Activated CD4-positive, alpha-beta memory T cell treated with anti-CD3 and anti-CD28 coated beads for 36 hours (primary cell): ENCODE data around the gene SPTBN1. TPM values are rescaled to one million over a fixed set of nuclear protein-coding genes. Genes with fewer than 3 reads are reported as not detected.

Source experiments
- CTCF ChIA-PET: fragments of 350-600 bp; sonication (Branson Sonifier 250); formaldehyde crosslinking; loops from one replicate; lab custom pipeline; 2021; ENCODE audit warnings: antibody characterized with exemption, inconsistent platforms; lab: Charles Lee
- POLR2A ChIA-PET: fragments of 350-600 bp; sonication (Branson Sonifier 250); formaldehyde crosslinking; loops from one replicate; lab custom pipeline; 2021; ENCODE audit warnings: antibody characterized with exemption; lab: Charles Lee
- DNase-seq: peaks from one replicate; pipeline ENCODE4 v3.0.0-alpha.2; 2020
- H3K27ac Mint-ChIP-seq: one replicate; pipeline ENCODE4 v1.8.0; 2021; ENCODE audit warnings: mixed read lengths
- H3K27me3 Mint-ChIP-seq: one replicate; pipeline ENCODE4 v1.8.0; 2021; ENCODE audit warnings: mixed read lengths
- H3K36me3 Mint-ChIP-seq: one replicate; pipeline ENCODE4 v1.8.0; 2021; ENCODE audit warnings: mixed read lengths
- H3K4me1 Mint-ChIP-seq: one replicate; pipeline ENCODE4 v1.8.0; 2021; ENCODE audit warnings: low read depth, mixed read lengths
- H3K4me3 Mint-ChIP-seq: one replicate; pipeline ENCODE4 v1.8.0; 2021; ENCODE audit warnings: mild to moderate bottlenecking, mixed read lengths
- H3K9me3 Mint-ChIP-seq: one replicate; pipeline ENCODE4 v1.8.0; 2021; ENCODE audit warnings: mixed read lengths
- intact Hi-C: fragments of 100-400 bp; cut with micrococcal nuclease; formaldehyde crosslinking; loops from one replicate; pipeline ENCODE4 v1.15.1; 2023
- total RNA-seq, 2 experiments: library from RNA; stranded (reverse); gene quantifications; one replicate each; pipeline ENCODE4 v1.2.3, GENCODE V29; 2021

The SPTBN1 gene
- total RNA-seq, 2 experiments from 2014 or later, result 67.5 to 68.1 TPM

DNA sequence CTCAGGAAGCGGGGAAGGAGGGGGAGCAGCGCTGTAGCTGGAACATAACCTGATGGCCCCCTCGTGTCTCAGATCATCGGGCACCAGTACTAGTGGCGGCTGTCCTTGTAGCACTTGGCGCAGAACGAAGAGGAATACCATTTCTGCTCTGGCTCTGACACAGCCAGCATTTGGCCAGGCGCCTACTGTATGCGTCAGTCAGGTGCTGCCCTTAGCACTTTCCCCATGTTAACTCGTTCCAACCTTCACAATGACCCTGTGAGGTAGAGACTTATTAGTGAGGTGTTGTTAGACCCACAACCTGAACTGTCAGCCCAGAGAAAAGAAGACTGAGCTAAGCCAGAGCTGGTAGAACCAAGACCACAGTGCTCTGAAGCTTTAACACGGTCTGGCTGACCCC is 219.6 kb downstream of the SPTBN1 start:
- no peak overlapping the region for H3K4me3 Mint-ChIP-seq
- H3K36me3 Mint-ChIP-seq, result peaks cover 5% of the 10 kb centered on the region
- no peak overlapping the region for H3K27ac Mint-ChIP-seq
- H3K4me1 Mint-ChIP-seq, result peaks cover 23% of the 10 kb centered on the region
- CTCF ChIA-PET, result interaction anchor here (0.7 to 7.5 kb wide), 3 partner anchors 12 to 34 kb away, joined by 3 to 76 read pairs (median 36); no protein-coding TSS in a partner anchor
- DNase-seq, result no peak
- peaks cover 42% of the 10 kb centered on the region for H3K27me3 Mint-ChIP-seq
- H3K9me3 Mint-ChIP-seq, result no peaks in the 10 kb centered on the region
- POLR2A ChIA-PET, result no interaction called here
- intact Hi-C loops, result no loop called here

DNA sequence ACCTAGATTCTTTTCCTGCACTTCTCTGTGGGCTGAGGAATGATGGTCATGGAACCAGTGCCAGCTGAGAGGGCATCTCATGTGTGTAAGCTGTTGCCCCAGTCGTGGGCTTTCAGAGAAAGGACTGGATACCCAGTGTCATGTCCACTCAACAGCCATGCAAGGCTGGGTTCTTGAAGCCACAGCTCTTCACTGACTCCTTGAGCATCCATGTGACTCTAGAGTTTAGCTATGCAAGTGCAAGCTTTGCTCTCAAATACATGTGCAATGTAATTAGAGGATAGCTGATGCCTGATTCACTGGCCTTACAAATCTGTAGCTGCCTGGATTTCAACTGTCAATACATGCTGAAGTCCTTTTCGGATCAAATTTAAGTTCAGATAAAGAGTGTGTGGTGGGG is 220.5 kb downstream of the SPTBN1 start:
- H3K27ac Mint-ChIP-seq, result no peak overlapping the region
- no peaks in the 10 kb centered on the region for H3K36me3 Mint-ChIP-seq
- POLR2A ChIA-PET, result interaction anchor here (0.5 kb wide), 1 partner anchor 800 kb away, joined by 3 read pairs; no protein-coding TSS in a partner anchor
- CTCF ChIA-PET, result interaction anchor here (0.7 to 7.5 kb wide), 4 partner anchors 13 to 33 kb away, joined by 3 to 76 read pairs (median 20); no protein-coding TSS in a partner anchor
- peaks cover 48% of the 10 kb centered on the region for H3K27me3 Mint-ChIP-seq
- no peak overlapping the region for H3K4me3 Mint-ChIP-seq
- intact Hi-C loops, result no loop called here
- DNase-seq, result no peak
- peaks cover 32% of the 10 kb centered on the region for H3K4me1 Mint-ChIP-seq
- peaks cover 3% of the 10 kb centered on the region for H3K9me3 Mint-ChIP-seq

DNA sequence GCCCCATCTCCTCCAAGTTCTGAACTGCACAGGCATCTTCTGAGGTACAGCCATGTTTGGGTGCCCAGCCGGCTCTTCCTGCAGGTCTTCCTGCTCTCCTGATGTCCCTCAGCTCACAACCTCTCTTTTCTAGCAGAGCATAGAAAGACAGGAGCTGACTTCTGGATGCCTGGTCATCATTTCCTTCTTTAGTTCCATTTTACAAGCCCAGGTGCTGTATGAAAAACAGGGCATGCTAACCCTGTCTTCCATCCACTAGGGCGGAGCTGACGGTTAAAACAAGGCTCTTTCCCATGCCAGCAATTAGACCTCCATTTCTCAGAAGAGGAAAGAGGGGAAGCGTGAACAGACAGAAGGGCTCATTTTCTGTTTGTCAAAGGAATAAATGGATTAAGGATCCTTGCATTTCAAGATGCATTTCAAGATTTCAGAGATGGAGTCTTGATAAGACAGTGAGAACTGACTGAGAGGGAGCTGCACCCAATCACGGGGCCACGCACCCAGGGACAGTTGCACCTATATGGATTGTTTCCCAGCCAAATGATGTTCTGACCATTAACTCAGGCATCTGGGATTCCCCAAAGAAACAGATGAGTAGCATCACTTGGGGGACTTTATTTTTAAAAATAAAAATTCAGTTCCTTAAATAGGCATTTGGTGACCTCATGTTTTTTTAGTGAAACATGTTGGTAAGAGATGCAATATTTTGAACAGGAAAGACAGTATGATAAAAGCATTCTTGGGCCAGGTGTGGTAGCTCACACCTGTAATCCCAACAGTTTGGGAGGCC is 221.5 kb downstream of the SPTBN1 start:
- intact Hi-C loops, result no loop called here
- peaks cover 49% of the 10 kb centered on the region for H3K27me3 Mint-ChIP-seq
- H3K36me3 Mint-ChIP-seq, result no peaks in the 10 kb centered on the region
- POLR2A ChIA-PET, result no interaction called here
- DNase-seq, result no peak
- CTCF ChIA-PET, result interaction anchor here (1.5 to 7.5 kb wide), 3 partner anchors 14 to 30 kb away, joined by 5 to 76 read pairs (median 36); no protein-coding TSS in a partner anchor
- H3K4me3 Mint-ChIP-seq, result no peak overlapping the region
- no peak overlapping the region for H3K27ac Mint-ChIP-seq
- peaks cover 34% of the 10 kb centered on the region for H3K4me1 Mint-ChIP-seq
- peaks cover 4% of the 10 kb centered on the region for H3K9me3 Mint-ChIP-seq

DNA sequence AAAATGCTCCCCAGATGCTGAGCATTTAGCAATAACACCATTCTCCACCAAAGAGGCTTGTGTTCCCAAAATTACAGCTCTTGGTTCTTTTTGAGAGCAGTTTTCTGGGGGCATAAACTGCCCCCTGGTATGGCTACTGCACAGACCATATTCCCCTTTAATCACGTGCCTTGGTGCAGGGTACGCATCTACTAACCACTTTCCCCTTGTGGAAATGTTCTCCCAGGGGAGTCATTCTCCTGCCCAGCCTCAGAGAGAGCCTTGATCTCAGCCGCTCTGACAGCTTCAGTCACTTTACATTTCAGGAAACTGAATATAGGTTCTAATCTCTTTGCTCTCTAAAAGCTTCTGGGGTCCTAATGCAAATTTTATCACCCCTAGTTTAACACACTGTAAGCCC is 222.6 kb downstream of the SPTBN1 start:
- POLR2A ChIA-PET, result no interaction called here
- intact Hi-C loops, result no loop called here
- no peak overlapping the region for H3K4me3 Mint-ChIP-seq
- no peak overlapping the region for H3K27ac Mint-ChIP-seq
- CTCF ChIA-PET, result interaction anchor here (1.2 to 7.5 kb wide), 4 partner anchors 15 to 160 kb away, joined by 3 to 76 read pairs (median 31); no protein-coding TSS in a partner anchor
- H3K9me3 Mint-ChIP-seq, result peaks cover 4% of the 10 kb centered on the region
- peaks cover 24% of the 10 kb centered on the region for H3K4me1 Mint-ChIP-seq
- no peaks in the 10 kb centered on the region for H3K36me3 Mint-ChIP-seq
- no peak for DNase-seq
- H3K27me3 Mint-ChIP-seq, result peaks cover 54% of the 10 kb centered on the region

DNA sequence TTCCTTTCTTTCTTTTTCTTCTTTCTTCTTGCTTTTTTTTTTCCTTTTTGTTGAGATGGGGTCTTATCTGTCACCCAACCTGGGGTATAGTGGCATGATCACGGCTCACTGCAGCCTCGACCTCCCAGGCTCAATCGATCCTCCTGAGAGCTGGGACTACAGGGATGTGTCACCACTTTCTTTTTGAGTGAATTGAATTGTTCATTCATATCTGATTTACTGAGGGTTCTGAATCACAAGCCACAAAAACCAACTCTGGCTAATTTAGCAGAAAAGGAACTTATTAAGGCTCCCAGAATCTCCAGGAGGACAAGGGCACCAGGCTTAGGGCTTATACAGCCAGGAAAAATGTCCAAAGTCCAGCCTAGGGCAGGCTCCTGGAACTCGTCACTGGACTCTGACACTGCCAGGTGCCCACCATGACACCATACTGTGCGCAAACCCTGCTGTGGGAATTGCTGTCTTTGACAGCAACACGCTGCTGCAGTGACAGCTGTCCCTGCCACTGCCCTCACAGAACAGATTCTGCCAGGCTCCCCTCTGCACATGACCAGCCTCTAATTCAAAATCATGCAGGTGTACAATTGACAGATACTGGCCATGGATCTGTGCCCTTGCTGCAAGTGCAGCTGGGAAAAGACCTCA is 224.4 kb downstream of the SPTBN1 start:
- no peaks in the 10 kb centered on the region for H3K36me3 Mint-ChIP-seq
- intact Hi-C loops, result loop anchor here (1.0 to 5.0 kb wide), 7 partner anchors 8 to 713 kb away; partner anchors contain the start of gene EML6
- no peak overlapping the region for H3K27ac Mint-ChIP-seq
- H3K27me3 Mint-ChIP-seq, result peaks cover 68% of the 10 kb centered on the region
- H3K4me3 Mint-ChIP-seq, result peak overlapping the region; percentile 47
- peaks cover 4% of the 10 kb centered on the region for H3K9me3 Mint-ChIP-seq
- POLR2A ChIA-PET, result interaction anchor here (1.1 to 1.6 kb wide), 3 partner anchors 22 to 108 kb away, joined by 3 to 5 read pairs (median 5); no protein-coding TSS in a partner anchor
- H3K4me1 Mint-ChIP-seq, result peaks cover 21% of the 10 kb centered on the region
- CTCF ChIA-PET, result interaction anchor here (1.1 to 7.5 kb wide), 6 partner anchors 16 to 157 kb away, joined by 3 to 76 read pairs (median 18); no protein-coding TSS in a partner anchor
- peak; percentile 65 for DNase-seq

DNA sequence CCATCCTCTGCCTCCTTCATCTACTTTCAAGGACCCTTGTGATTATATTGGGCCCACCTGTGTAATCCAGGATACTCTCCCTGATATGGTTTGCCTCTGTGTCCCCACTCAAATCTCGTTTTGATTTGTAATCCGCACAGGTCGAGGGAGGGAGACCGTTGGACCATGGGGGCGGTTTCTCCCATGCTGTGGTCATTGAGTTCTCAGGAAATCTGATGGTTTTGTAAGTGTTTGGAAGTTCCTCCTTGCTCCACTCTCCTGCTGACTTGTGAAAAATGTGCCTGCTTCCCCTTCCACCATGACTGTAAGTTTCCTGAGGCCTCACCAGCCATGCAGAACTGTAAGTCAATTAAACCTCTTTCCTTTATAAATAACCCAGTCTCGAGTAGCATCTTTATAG is 225.3 kb downstream of the SPTBN1 start:
- H3K36me3 Mint-ChIP-seq, result no peaks in the 10 kb centered on the region
- no peak overlapping the region for H3K27ac Mint-ChIP-seq
- intact Hi-C loops, result loop anchor here (2.0 to 5.0 kb wide), 2 partner anchors 17 to 714 kb away; no protein-coding TSS in a partner anchor
- H3K4me3 Mint-ChIP-seq, result no peak overlapping the region
- no peak for DNase-seq
- CTCF ChIA-PET, result interaction anchor here (1.1 to 7.5 kb wide), 6 partner anchors 17 to 158 kb away, joined by 3 to 76 read pairs (median 18); no protein-coding TSS in a partner anchor
- H3K4me1 Mint-ChIP-seq, result peaks cover 21% of the 10 kb centered on the region
- H3K9me3 Mint-ChIP-seq, result peaks cover 4% of the 10 kb centered on the region
- H3K27me3 Mint-ChIP-seq, result peaks cover 64% of the 10 kb centered on the region
- POLR2A ChIA-PET, result interaction anchor here (0.6 to 1.6 kb wide), 2 partner anchors 23 to 581 kb away, joined by 4 to 5 read pairs; no protein-coding TSS in a partner anchor

DNA sequence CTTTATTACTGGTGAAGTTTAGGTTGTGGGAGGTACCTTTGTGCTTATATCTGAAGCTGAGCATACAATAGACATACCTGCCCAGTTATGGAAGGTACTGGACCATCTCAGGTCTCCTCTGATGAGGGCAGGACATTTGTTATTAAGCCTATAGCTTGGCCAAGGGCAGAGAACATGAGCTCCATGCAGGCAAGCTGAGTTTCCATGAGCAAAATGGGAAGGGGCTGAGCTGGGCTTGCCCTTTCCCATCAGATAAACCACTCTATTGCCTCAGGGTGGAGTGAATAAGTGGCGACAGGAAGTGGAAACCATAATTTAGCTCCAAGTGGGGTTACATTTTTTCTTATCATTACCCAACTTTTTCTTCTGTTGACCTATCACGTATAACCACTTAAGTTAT is 227.5 kb downstream of the SPTBN1 start:
- no peak overlapping the region for H3K4me3 Mint-ChIP-seq
- peaks cover 26% of the 10 kb centered on the region for H3K4me1 Mint-ChIP-seq
- no peaks in the 10 kb centered on the region for H3K36me3 Mint-ChIP-seq
- no peak for DNase-seq
- no peak overlapping the region for H3K27ac Mint-ChIP-seq
- H3K27me3 Mint-ChIP-seq, result peaks cover 50% of the 10 kb centered on the region
- CTCF ChIA-PET, result interaction anchor here (0.7 to 4.9 kb wide), 4 partner anchors 8 to 31 kb away, joined by 3 to 26 read pairs (median 4); no protein-coding TSS in a partner anchor
- intact Hi-C loops, result loop anchor here (5.0 kb wide), 1 partner anchor 716 kb away; no protein-coding TSS in a partner anchor
- POLR2A ChIA-PET, result no interaction called here
- peaks cover 4% of the 10 kb centered on the region for H3K9me3 Mint-ChIP-seq

DNA sequence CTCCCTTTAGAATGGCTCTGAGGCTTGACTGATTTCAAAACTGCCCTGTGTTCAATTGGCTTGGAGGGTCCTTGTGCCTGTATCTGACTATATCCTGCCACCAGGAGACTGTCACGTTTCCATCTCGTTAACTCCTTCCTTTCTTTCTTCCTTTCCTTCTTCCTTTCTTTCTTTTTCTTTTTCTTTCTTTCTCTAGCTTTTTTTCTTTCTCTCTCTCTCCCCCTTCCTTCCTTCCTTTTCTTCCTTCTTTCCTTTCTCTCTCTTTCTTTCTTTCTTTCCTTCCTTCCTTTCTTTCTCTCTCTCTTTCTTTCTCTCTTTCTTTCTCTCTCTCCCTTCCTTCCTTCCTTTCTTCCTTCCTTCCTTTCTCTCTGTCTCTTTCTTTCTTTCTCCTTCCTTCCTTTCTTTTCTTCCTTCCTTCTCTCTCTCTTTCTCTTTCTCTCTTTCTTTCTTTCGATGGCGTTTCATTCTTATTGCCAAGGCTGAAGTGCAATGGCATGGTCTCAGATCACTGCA is 229.2 kb downstream of the SPTBN1 start:
- Mint-ChIP-seq H3K9me3 (peaks cover 4% of the 10 kb centered on the region), H3K36me3 (no peaks in the 10 kb centered on the region), H3K27me3 (peaks cover 48% of the 10 kb centered on the region), H3K4me1 (peaks cover 20% of the 10 kb centered on the region), H3K27ac (no peak overlapping the region), H3K4me3 (no peak overlapping the region)
- POLR2A ChIA-PET, result no interaction called here
- CTCF ChIA-PET, result no interaction called here
- intact Hi-C loops, result no loop called here
- no peak for DNase-seq

DNA sequence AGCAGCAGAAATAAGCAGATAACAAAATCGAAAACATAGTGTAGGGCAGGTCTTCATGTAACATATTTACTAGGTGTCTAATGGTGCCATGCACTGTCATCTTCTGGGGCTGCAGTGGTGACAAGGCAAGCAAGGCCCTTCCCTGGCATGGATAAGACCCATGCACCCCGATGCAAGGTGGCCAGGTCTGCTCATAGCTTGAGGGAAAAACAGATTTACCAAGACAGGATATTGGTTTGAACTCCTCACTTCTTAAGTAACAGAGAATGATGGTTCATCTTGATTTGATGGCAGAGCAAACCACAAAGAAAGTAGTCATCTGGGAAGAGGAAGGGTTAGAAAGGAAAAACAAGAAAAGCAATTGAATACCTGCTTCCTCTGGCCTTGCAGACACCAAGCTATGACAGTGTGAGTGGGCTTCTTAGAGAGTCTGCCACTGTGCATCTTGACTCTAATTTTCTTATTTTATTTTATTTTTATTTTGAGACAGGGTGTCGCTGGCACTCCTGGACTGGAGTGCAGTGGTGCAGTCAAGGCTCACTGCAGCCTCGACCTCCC is 231.5 kb downstream of the SPTBN1 start:
- Mint-ChIP-seq H3K4me3 (no peak overlapping the region), H3K27me3 (peaks cover 43% of the 10 kb centered on the region)
- CTCF ChIA-PET, result interaction anchor here (1.0 kb wide), 1 partner anchor 23 kb away, joined by 4 read pairs; no protein-coding TSS in a partner anchor

DNA sequence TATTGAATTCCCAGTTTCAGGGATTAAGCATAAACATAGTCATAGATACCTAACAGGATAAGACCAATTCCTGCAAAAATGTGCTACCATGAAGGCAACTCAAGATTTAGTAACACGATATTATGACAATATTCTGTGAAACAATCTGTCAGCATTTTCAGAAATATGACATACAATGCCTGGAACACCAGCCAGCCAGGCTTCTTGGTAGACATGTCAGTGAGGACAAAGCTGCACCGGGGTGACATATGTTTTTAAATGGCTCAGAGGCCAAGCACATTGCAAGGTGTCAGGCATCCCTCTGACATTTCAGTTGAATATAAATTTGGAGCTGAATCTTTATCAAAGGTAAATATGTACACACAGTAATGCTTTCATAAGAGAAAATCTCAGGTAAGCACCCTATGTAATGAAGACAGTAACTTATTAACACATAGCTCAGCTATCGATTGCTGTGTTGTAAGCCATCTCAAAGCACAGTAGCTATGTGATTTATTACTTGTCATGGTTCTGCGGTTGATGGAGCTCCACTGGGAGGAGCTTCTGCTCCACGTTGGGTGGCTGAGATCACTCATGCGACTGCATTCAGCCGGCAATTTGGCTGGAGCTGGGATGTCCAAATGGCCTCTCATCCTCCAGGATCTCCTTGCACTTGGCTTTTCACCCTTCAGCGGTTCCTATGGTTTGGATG is 235.5 kb downstream of the SPTBN1 start:
- Mint-ChIP-seq H3K4me1 (peaks cover 5% of the 10 kb centered on the region), H3K27me3 (peaks cover 18% of the 10 kb centered on the region), H3K9me3 (no peaks in the 10 kb centered on the region), H3K4me3 (no peak overlapping the region), H3K27ac (no peak overlapping the region), H3K36me3 (no peaks in the 10 kb centered on the region)
- intact Hi-C loops, result loop anchor here (1.0 kb wide), 1 partner anchor 11 kb away; no protein-coding TSS in a partner anchor
- no peak for DNase-seq
- POLR2A ChIA-PET, result no interaction called here
- CTCF ChIA-PET, result interaction anchor here (0.7 to 3.8 kb wide), 6 partner anchors 8 to 147 kb away, joined by 3 to 19 read pairs (median 5); no protein-coding TSS in a partner anchor

More for the DNA sequence above, 231.5 kb downstream of the SPTBN1 start:
- no peak for DNase-seq
- no peaks in the 10 kb centered on the region for H3K36me3 Mint-ChIP-seq
- no peak overlapping the region for H3K27ac Mint-ChIP-seq
- no peaks in the 10 kb centered on the region for H3K9me3 Mint-ChIP-seq
- H3K4me1 Mint-ChIP-seq, result peaks cover 5% of the 10 kb centered on the region
- POLR2A ChIA-PET, result no interaction called here
- intact Hi-C loops, result no loop called here

DNA sequence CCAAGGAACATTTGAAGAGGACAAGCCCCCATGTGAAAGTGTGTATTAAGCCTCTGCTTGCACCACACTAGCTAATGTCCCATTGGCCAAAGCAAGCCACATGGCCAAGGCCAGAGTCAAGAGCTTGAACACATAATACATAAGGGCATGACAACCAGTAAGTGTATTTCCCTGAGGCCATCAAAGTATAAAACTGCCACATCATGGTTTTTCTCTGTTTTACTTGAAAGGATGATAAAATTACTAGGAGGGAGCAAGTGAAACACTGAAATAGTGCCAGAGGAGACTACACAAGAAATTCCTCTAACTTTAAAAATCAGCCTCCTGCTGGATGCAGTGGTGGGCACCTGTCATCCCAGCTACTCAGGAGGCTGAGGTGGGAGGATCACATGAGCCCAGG is 236.4 kb downstream of the SPTBN1 start:
- no peak overlapping the region for H3K4me3 Mint-ChIP-seq
- peaks cover 19% of the 10 kb centered on the region for H3K27me3 Mint-ChIP-seq
- intact Hi-C loops, result no loop called here
- no peak for DNase-seq
- CTCF ChIA-PET, result interaction anchor here (1.1 to 3.8 kb wide), 6 partner anchors 10 to 146 kb away, joined by 4 to 19 read pairs (median 6); no protein-coding TSS in a partner anchor
- POLR2A ChIA-PET, result no interaction called here
- no peaks in the 10 kb centered on the region for H3K36me3 Mint-ChIP-seq
- H3K9me3 Mint-ChIP-seq, result no peaks in the 10 kb centered on the region
- peaks cover 1% of the 10 kb centered on the region for H3K4me1 Mint-ChIP-seq
- no peak overlapping the region for H3K27ac Mint-ChIP-seq
